Sigmoid colon (tissue), 7 donors: ENCODE results near the gene P2RY14. TPM values are rescaled to one million over a fixed set of nuclear protein-coding genes. Genes with fewer than 3 reads are reported as not detected.

Experiments
- DNase-seq: peaks from one replicate; pipeline ENCODE4 v3.0.0-alpha.2; 2019
- H3K27ac ChIP-seq, 4 donors: fragments of 200-600 bp; sonication (generic); one replicate each; pipeline ENCODE4 v1.5.1; 2016 to 2019; ENCODE audit warnings: mild to moderate bottlenecking in 1 of 4
- H3K27me3 ChIP-seq, 3 donors: fragments of 200-600 bp; sonication (generic); one replicate each; pipeline ENCODE4 v1.5.1; 2019; ENCODE audit warnings: mild to moderate bottlenecking in 1 of 3
- H3K36me3 ChIP-seq, 4 donors: fragments of 200-600 bp; sonication (generic); one replicate each; pipeline ENCODE4 v1.5.1; 2016 to 2019
- H3K4me1 ChIP-seq, 4 donors: fragments of 200-600 bp; sonication (generic); one replicate each; pipeline ENCODE4 v1.5.1; 2017 to 2019
- H3K4me3 ChIP-seq, 4 donors: fragments of 200-600 bp; sonication (generic); one replicate each; pipeline ENCODE4 v1.5.1; 2017 to 2019; ENCODE audit warnings: mild to moderate bottlenecking in 2 of 4, moderate library complexity in 1 of 4
- H3K9me3 ChIP-seq, 4 donors: fragments of 200-600 bp in 3 of 4; sonication (generic) in 3 of 4; one replicate each; pipeline versions ENCODE4 v1.5.1 to v1.6.1; 2013 to 2019
- CTCF ChIP-seq, 4 experiments: fragments of 450-650 bp in 3 of 4; fragments of 200-600 bp in 1 of 4; IDR thresholded peaks; one replicate each; pipeline ENCODE4 v1.5.1; 2016 to 2019; ENCODE audit warnings: antibody characterized with exemption in 4 of 4, mild to moderate bottlenecking in 3 of 4, moderate library complexity in 2 of 4
- EP300 ChIP-seq, 4 donors: sonication (generic); formaldehyde crosslinking; IDR thresholded peaks; one replicate each; pipeline ENCODE4 v1.6.1; 2017; ENCODE audit warnings: antibody characterized with exemption in 4 of 4
- POLR2A ChIP-seq, 2 donors: fragments of 450-650 bp; IDR thresholded peaks; one replicate each; pipeline ENCODE4 v1.6.1; 2016; ENCODE audit warnings: antibody characterized with exemption in 2 of 2, mild to moderate bottlenecking in 2 of 2, moderate library complexity in 2 of 2
- POLR2AphosphoS5 ChIP-seq, 4 donors: sonication (generic); formaldehyde crosslinking; IDR thresholded peaks; one replicate each; pipeline ENCODE4 v1.6.1; 2017; ENCODE audit warnings: antibody characterized with exemption in 4 of 4
- WGBS, 2 donors: extraction: QIAGEN DNeasy Blood & Tissue Kit; methylation state at CpG; one replicate each; pipeline ENCODE4 v1.1.7; 2013; 5-methylcytosine and 5-hydroxymethylcytosine counted together
- intact Hi-C: fragments of 100-400 bp; cut with DNase I; formaldehyde crosslinking; loops from one replicate; pipeline ENCODE4 v1.15.1; 2023
- polyA plus RNA-seq, 3 donors: library from polyadenylated mRNA; stranded (reverse); fragments of 200-250 nt; gene quantifications; one replicate each; pipeline ENCODE4 v1.2.3, GENCODE V29; 2013
- total RNA-seq, 4 donors: library from RNA; depleted of rRNA; stranded (reverse); fragments of >200 nt; gene quantifications; one replicate each; pipeline ENCODE4 v1.1.0, GENCODE V29; 2016
- donor health status: healthy with polysubstance abuse.
- donor health status: Bipolar disorder and iron deficiency.
- donor health status: healthy.

The P2RY14 gene
- total and polyA plus RNA-seq, 7 donors = 2.5 to 26.7 (median 6.5) TPM

- intact Hi-C loops = no loop called here
- no peaks in the 10 kb centered on the region for H3K36me3 ChIP-seq
- H3K4me3 ChIP-seq = no peak overlapping the region
- H3K4me1 ChIP-seq = no peaks in the 10 kb centered on the region
- WGBS, 2 donors = 81 to 93% methylated on average over 7 of the region's 7 CpGs
- no peaks in the 10 kb centered on the region for H3K9me3 ChIP-seq
- no peak for TF ChIP-seq POLR2AphosphoS5 (IDR thresholded peaks at IDR 0.05)
- TF ChIP-seq CTCF (IDR thresholded peaks at IDR 0.05) = no peak
- no peak for TF ChIP-seq EP300 (IDR thresholded peaks at IDR 0.05)
- no peak for TF ChIP-seq POLR2A (IDR thresholded peaks at IDR 0.05)
- H3K27me3 ChIP-seq = no peaks in the 10 kb centered on the region
- no peak for DNase-seq
- H3K27ac ChIP-seq = no peak overlapping the region
Measured at GRCh38 chr3:151201051-151201730, 77.2 kb downstream of the P2RY14 start.

GRCh38 chr3:151200586-151200985 lies 77.8 kb downstream of the P2RY14 start:
- Histone ChIP-seq H3K27ac (no peak overlapping the region), H3K9me3 (no peaks in the 10 kb centered on the region), H3K36me3 (no peaks in the 10 kb centered on the region), H3K27me3 (no peaks in the 10 kb centered on the region), H3K4me1 (no peaks in the 10 kb centered on the region), H3K4me3 (no peak overlapping the region)
- WGBS, 2 donors = 64 to 79% methylated on average over 2 of the region's 2 CpGs
- TF ChIP-seq POLR2A (IDR thresholded peaks at IDR 0.05) (no peak), EP300 (IDR thresholded peaks at IDR 0.05) (no peak), CTCF (IDR thresholded peaks at IDR 0.05) (no peak), POLR2AphosphoS5 (IDR thresholded peaks at IDR 0.05) (no peak)
- DNase-seq = no peak
- intact Hi-C loops = no loop called here

GRCh38 chr3:151199554-151200438 lies 78.5 kb downstream of the P2RY14 start:
- Histone ChIP-seq H3K27me3 (no peaks in the 10 kb centered on the region), H3K9me3 (no peaks in the 10 kb centered on the region), H3K4me3 (no peak overlapping the region), H3K27ac (no peak overlapping the region), H3K4me1 (no peaks in the 10 kb centered on the region), H3K36me3 (no peaks in the 10 kb centered on the region)
- no peak for DNase-seq
- intact Hi-C loops = no loop called here
- no peak for TF ChIP-seq CTCF (IDR thresholded peaks at IDR 0.05)
- TF ChIP-seq EP300 (IDR thresholded peaks at IDR 0.05) = no peak
- no peak for TF ChIP-seq POLR2AphosphoS5 (IDR thresholded peaks at IDR 0.05)
- no peak for TF ChIP-seq POLR2A (IDR thresholded peaks at IDR 0.05)
- 65 to 77% methylated on average over 4 of the region's 4 CpGs for WGBS, 2 donors

GRCh38 chr3:151198849-151199248 lies 79.5 kb downstream of the P2RY14 start:
- 88 to 95% methylated on average over 5 of the region's 5 CpGs for WGBS, 2 donors
- no peaks in the 10 kb centered on the region for H3K36me3 ChIP-seq

More at GRCh38 chr3:151198849-151199248, 79.5 kb downstream of the P2RY14 start:
- TF ChIP-seq CTCF (IDR thresholded peaks at IDR 0.05) = no peak
- TF ChIP-seq POLR2A (IDR thresholded peaks at IDR 0.05) = no peak
- no peak for TF ChIP-seq POLR2AphosphoS5 (IDR thresholded peaks at IDR 0.05)
- no peak for TF ChIP-seq EP300 (IDR thresholded peaks at IDR 0.05)
- no peaks in the 10 kb centered on the region for H3K9me3 ChIP-seq
- H3K4me1 ChIP-seq = no peaks in the 10 kb centered on the region
- no peak overlapping the region for H3K27ac ChIP-seq
- no peak for DNase-seq
- intact Hi-C loops = no loop called here
- no peaks in the 10 kb centered on the region for H3K27me3 ChIP-seq
- H3K4me3 ChIP-seq = no peak overlapping the region
